Panc1 (cell line): Measurements from ENCODE around the gene ITGAL. TPM values are rescaled to one million over a fixed set of nuclear protein-coding genes. Genes with fewer than 3 reads are reported as not detected.

Source experiments
- ATAC-seq: fragments of 200-7000 bp; cut with Tn5 transposase; 2 replicates; pipeline ENCODE4 v1.9.1; 2020; ENCODE audit warnings: mild to moderate bottlenecking, moderate library complexity
- BruUV-seq: library from RNA; stranded (reverse); fragments of 400-500 nt; replicated peaks from 2 replicates; lab custom pipeline; 2021; lab: Mats Ljungman, UMichigan
- CTCF ChIA-PET: fragments of 300-600 bp; sonication (Branson Sonifier 250); formaldehyde crosslinking; loops from one replicate; lab custom pipeline; 2022; ENCODE audit warnings: antibody characterized with exemption; lab: Charles Lee
- POLR2A ChIA-PET: fragments of 300-600 bp; sonication (Branson Sonifier 250); formaldehyde crosslinking; loops from one replicate; lab custom pipeline; 2022; ENCODE audit warnings: antibody characterized with exemption; lab: Charles Lee
- DNase-seq: peaks from one replicate; pipeline ENCODE4 v3.0.0-alpha.2; 2010; ENCODE audit warnings: low read depth, low spot score
- H3K27ac ChIP-seq: 2 replicates; pipeline ENCODE4 v1.5.1; 2011; ENCODE audit warnings: mild to moderate bottlenecking, low read length, inconsistent platforms
- H3K27me3 ChIP-seq: fragments of 200-500 bp; sonication (Bioruptor generic); 2 replicates; pipeline ENCODE4 v1.6.0; 2014; ENCODE audit warnings: low read length, inconsistent platforms; ENCODE audit not compliant: control insufficient read depth, insufficient read depth
- H3K36me3 ChIP-seq: fragments of 200-500 bp; sonication (Bioruptor generic); 2 replicates; pipeline ENCODE4 v1.5.1; 2014; ENCODE audit warnings: inconsistent platforms, mild to moderate bottlenecking, low read length, moderate library complexity; ENCODE audit not compliant: control insufficient read depth, insufficient read depth
- H3K4me1 ChIP-seq: 2 replicates; pipeline ENCODE4 v1.5.1; 2011; ENCODE audit warnings: inconsistent platforms, mild to moderate bottlenecking, low read length, moderate library complexity; ENCODE audit not compliant: control insufficient read depth, insufficient read depth
- H3K4me3 ChIP-seq, 2 experiments: 2 replicates each; pipeline ENCODE4 v1.5.1; 2011 to 2012; ENCODE audit warnings: low read depth in 2 of 2, low read length in 2 of 2, mild to moderate bottlenecking in 2 of 2, inconsistent platforms in 1 of 2, moderate library complexity in 1 of 2
- H3K9me3 ChIP-seq: fragments of 200-500 bp; sonication (Bioruptor generic); 2 replicates; pipeline ENCODE4 v1.5.1; 2014; ENCODE audit warnings: low read depth, mild to moderate bottlenecking, inconsistent platforms, low read length, moderate library complexity; ENCODE audit not compliant: control insufficient read depth, insufficient read depth
- POLR2AphosphoS5 ChIP-seq: IDR thresholded peaks from 2 replicates; pipeline ENCODE4 v1.6.1; 2012; ENCODE audit warnings: mild to moderate bottlenecking, low read depth, low read length, moderate library complexity
- SIN3A ChIP-seq: IDR thresholded peaks from 2 replicates; pipeline ENCODE4 v1.6.1; 2012; ENCODE audit warnings: low read depth, mild to moderate bottlenecking, low read length, moderate library complexity, borderline replicate concordance; ENCODE audit not compliant: insufficient read depth
- TCF7L2 ChIP-seq: IDR thresholded peaks from 2 replicates; pipeline ENCODE4 v1.6.1; 2011; ENCODE audit warnings: mild to moderate bottlenecking, low read depth, low read length, inconsistent platforms
- in situ Hi-C: cut with HindIII; loops from 2 replicates; pipeline ENCODE4 v1.10.0; 2016; ENCODE audit warnings: low sequenced_read_pairs, low pct_unique_long_range_greater_than_20kb
- intact Hi-C: fragments of 100-400 bp; cut with micrococcal nuclease; formaldehyde crosslinking; loops from one replicate; pipeline ENCODE4 v1.10.0; 2022; ENCODE audit not compliant: unreplicated experiment
- total RNA-seq: library from RNA; stranded (reverse); gene quantifications from one replicate; pipeline ENCODE4 v1.2.1, GENCODE V29; 2021; ENCODE audit not compliant: unreplicated experiment
- TF ChIP-seq, protein P1 (sequence below), 2 experiments: IDR thresholded peaks; 2 replicates each; pipeline ENCODE4 v1.6.1; 2011 to 2012; ENCODE audit warnings: low read depth in 2 of 2, control low read depth in 1 of 2, low read length in 1 of 2, mild to moderate bottlenecking in 1 of 2, moderate library complexity in 1 of 2; ENCODE audit not compliant: insufficient read depth in 1 of 2
- TF ChIP-seq, protein P2 (sequence below): fragments of 450-650 bp; IDR thresholded peaks from 2 replicates; pipeline ENCODE4 v1.5.1; 2017; ENCODE audit warnings: mild to moderate bottlenecking

The ITGAL gene
- total RNA-seq, 1 experiment from 2014 or later, result 0.54 TPM

DNA sequence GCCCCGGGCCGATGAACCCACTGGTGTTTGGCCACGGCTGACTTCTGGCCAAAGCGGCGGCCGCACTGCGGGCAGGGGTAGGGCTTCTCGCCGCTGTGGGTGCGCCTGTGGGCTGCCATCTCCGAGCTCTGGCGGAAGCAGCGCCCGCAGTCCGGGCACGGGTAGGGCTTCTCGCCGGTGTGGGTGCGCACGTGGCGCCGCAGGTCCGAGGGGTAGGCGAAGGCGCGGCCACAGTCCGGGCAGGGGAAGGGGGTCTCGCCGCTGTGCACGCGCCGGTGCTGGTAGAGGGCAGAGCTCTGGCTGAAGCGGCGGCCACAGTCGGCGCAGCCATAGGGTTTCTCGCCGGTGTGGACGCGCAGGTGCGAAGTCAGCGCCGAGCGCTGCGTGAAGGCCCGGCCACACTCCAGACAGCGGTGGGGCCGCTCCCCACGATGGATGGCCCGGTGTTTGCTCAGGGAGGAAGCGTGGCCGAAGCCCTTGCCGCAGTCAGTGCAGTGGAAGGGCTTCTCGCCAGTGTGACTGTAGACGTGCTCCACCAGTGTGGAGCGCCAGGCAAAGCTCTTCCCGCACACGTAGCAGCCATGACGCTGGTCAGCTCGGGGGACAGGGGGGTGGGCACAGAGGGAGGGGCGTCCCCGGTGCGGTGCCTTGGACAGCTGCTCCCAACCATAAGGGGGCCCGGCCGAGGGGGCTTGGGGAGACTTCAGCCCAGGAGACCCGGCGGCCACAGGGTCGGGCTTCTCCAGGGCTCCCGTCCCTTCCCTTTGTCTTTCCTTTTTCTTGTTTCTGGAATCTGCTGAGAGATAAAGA lies 83.0 kb downstream of the ITGAL start:
- Histone ChIP-seq H3K4me1 (peaks cover 9% of the 10 kb centered on the region; the same call in 1 of the 2 replicates), H3K27me3 (no peaks in the 10 kb centered on the region), H3K27ac (no peak overlapping the region), H3K36me3 (no peaks in the 10 kb centered on the region), H3K9me3 (no peaks in the 10 kb centered on the region), H3K4me3 (no peak overlapping the region)
- BruUV-seq, result no TSS peak
- ATAC-seq (no peak), DNase-seq (no peak)
- intact Hi-C loops (no loop called here), in situ Hi-C loops (no loop called here)
- ChIA-PET POLR2A (no interaction called here), CTCF (no interaction called here)
- TF ChIP-seq SIN3A (no peak), POLR2AphosphoS5 (no peak), TCF7L2 (no peak)
- TF ChIP-seq, protein P1, sequence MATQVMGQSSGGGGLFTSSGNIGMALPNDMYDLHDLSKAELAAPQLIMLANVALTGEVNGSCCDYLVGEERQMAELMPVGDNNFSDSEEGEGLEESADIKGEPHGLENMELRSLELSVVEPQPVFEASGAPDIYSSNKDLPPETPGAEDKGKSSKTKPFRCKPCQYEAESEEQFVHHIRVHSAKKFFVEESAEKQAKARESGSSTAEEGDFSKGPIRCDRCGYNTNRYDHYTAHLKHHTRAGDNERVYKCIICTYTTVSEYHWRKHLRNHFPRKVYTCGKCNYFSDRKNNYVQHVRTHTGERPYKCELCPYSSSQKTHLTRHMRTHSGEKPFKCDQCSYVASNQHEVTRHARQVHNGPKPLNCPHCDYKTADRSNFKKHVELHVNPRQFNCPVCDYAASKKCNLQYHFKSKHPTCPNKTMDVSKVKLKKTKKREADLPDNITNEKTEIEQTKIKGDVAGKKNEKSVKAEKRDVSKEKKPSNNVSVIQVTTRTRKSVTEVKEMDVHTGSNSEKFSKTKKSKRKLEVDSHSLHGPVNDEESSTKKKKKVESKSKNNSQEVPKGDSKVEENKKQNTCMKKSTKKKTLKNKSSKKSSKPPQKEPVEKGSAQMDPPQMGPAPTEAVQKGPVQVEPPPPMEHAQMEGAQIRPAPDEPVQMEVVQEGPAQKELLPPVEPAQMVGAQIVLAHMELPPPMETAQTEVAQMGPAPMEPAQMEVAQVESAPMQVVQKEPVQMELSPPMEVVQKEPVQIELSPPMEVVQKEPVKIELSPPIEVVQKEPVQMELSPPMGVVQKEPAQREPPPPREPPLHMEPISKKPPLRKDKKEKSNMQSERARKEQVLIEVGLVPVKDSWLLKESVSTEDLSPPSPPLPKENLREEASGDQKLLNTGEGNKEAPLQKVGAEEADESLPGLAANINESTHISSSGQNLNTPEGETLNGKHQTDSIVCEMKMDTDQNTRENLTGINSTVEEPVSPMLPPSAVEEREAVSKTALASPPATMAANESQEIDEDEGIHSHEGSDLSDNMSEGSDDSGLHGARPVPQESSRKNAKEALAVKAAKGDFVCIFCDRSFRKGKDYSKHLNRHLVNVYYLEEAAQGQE (IDR thresholded peaks at IDR 0.05; ENCODE audit: insufficient read depth in 1 of 2, low read depth in 2 of 2, low read length in 1 of 2), result no peak
- TF ChIP-seq, protein P2, sequence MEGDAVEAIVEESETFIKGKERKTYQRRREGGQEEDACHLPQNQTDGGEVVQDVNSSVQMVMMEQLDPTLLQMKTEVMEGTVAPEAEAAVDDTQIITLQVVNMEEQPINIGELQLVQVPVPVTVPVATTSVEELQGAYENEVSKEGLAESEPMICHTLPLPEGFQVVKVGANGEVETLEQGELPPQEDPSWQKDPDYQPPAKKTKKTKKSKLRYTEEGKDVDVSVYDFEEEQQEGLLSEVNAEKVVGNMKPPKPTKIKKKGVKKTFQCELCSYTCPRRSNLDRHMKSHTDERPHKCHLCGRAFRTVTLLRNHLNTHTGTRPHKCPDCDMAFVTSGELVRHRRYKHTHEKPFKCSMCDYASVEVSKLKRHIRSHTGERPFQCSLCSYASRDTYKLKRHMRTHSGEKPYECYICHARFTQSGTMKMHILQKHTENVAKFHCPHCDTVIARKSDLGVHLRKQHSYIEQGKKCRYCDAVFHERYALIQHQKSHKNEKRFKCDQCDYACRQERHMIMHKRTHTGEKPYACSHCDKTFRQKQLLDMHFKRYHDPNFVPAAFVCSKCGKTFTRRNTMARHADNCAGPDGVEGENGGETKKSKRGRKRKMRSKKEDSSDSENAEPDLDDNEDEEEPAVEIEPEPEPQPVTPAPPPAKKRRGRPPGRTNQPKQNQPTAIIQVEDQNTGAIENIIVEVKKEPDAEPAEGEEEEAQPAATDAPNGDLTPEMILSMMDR, result no peak

DNA sequence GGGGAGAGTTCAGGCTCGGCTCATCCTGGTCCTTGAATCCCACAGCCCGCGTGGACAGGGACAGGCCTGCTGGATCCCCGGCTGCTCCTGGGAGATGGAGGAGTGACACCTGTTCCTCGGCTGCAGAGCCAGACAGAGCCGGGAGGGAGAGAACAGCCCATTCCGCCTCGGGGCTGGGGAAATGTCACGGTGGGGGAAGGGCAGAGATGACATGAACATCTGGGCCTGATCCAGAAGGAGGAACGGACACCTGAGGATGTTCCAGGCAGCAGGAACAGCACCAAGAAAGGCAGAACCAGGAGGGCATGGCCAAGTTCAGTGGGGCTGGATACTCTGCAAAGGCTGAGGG lies 83.6 kb downstream of the ITGAL start:
- no peak overlapping the region for H3K27ac ChIP-seq
- H3K36me3 ChIP-seq, result no peaks in the 10 kb centered on the region
- no peaks in the 10 kb centered on the region for H3K27me3 ChIP-seq
- H3K4me3 ChIP-seq, result no peak overlapping the region
- no peak for DNase-seq
- intact Hi-C loops, result no loop called here
- in situ Hi-C loops, result no loop called here
- no TSS peak for BruUV-seq
- ATAC-seq, result no peak
- H3K9me3 ChIP-seq, result no peaks in the 10 kb centered on the region
- TF ChIP-seq, protein P2, result no peak
- TF ChIP-seq POLR2AphosphoS5, result no peak
- TF ChIP-seq, protein P1 (IDR thresholded peaks at IDR 0.05; ENCODE audit: insufficient read depth in 1 of 2, low read depth in 2 of 2, low read length in 1 of 2), result no peak
- TF ChIP-seq SIN3A, result no peak
- no peak for TF ChIP-seq TCF7L2
- ChIA-PET CTCF (no interaction called here), POLR2A (no interaction called here)
- H3K4me1 ChIP-seq, result peaks cover 9% of the 10 kb centered on the region; the same call in 1 of the 2 replicates
